Natural killer cell (primary cell): ENCODE results near the gene LPAR1. TPM values are rescaled to one million over a fixed set of nuclear protein-coding genes. Genes with fewer than 3 reads are reported as not detected.

Experiments used
- ATAC-seq, 3 donors: fragments of 150-1000 bp in 2 of 3; fragments of 200-7000 bp in 1 of 3; cut with Tn5 transposase; 1 replicate in 1 of 3; 2 replicates in 2 of 3; pipeline ENCODE4 v1.10.0; 2021; ENCODE audit warnings: mild to moderate bottlenecking in 2 of 3, moderate library complexity in 2 of 3
- DNase-seq, 2 donors: peaks; one replicate each; pipeline versions ENCODE4 v3.0.0 to v3.0.0-alpha.2; 2013 to 2021; ENCODE audit warnings: mixed read lengths in 1 of 2
- H3K27ac ChIP-seq: one replicate; pipeline ENCODE4 v1.5.1; 2013; ENCODE audit warnings: mild to moderate bottlenecking, low read length
- H3K27me3 ChIP-seq: one replicate; pipeline ENCODE4 v1.6.1; 2013; ENCODE audit warnings: low read length; ENCODE audit not compliant: control insufficient read depth, insufficient read depth
- H3K36me3 ChIP-seq: one replicate; pipeline ENCODE4 v1.6.1; 2013; ENCODE audit warnings: low read length; ENCODE audit not compliant: control insufficient read depth, insufficient read depth
- H3K4me1 ChIP-seq: one replicate; pipeline ENCODE4 v1.6.1; 2013; ENCODE audit warnings: low read length; ENCODE audit not compliant: control insufficient read depth, insufficient read depth
- H3K4me3 ChIP-seq: one replicate; pipeline ENCODE4 v1.5.1; 2013; ENCODE audit warnings: low read length
- H3K9me3 ChIP-seq: one replicate; pipeline ENCODE4 v1.6.1; 2013; ENCODE audit warnings: low read length; ENCODE audit not compliant: control insufficient read depth, insufficient read depth
- H3K27ac Mint-ChIP-seq, 2 donors: one replicate each; pipeline ENCODE4 v1.8.0; 2022; ENCODE audit warnings: mild to moderate bottlenecking in 2 of 2, mixed read lengths in 2 of 2, moderate library complexity in 1 of 2
- H3K27me3 Mint-ChIP-seq, 2 donors: one replicate each; pipeline ENCODE4 v1.8.0; 2022; ENCODE audit warnings: low read depth in 2 of 2, mixed read lengths in 2 of 2
- H3K36me3 Mint-ChIP-seq: one replicate; pipeline ENCODE4 v1.8.0; 2022; ENCODE audit warnings: mixed read lengths
- H3K4me1 Mint-ChIP-seq, 2 donors: one replicate each; pipeline ENCODE4 v1.8.0; 2022; ENCODE audit warnings: mixed read lengths in 2 of 2
- H3K4me3 Mint-ChIP-seq: one replicate; pipeline ENCODE4 v1.8.0; 2022; ENCODE audit warnings: mild to moderate bottlenecking, moderate library complexity, mixed read lengths
- H3K9me3 Mint-ChIP-seq, 2 donors: one replicate each; pipeline ENCODE4 v1.8.0; 2022; ENCODE audit warnings: mixed read lengths in 2 of 2
- CTCF ChIP-seq: fragments of 200-600 bp; IDR thresholded peaks from one replicate; pipeline ENCODE4 v1.8.0; 2022; ENCODE audit warnings: antibody characterized with exemption
- WGBS: methylation state at CpG from one replicate; pipeline ENCODE4 v1.1.7; 2013; ENCODE audit warnings: missing lambda C conversion rate; ENCODE audit not compliant: insufficient coverage; 5-methylcytosine and 5-hydroxymethylcytosine counted together
- intact Hi-C: fragments of 100-400 bp; cut with micrococcal nuclease; formaldehyde crosslinking; loops from one replicate; pipeline ENCODE4 v1.14.2; 2022
- total RNA-seq, 4 donors: library from RNA; stranded (reverse); fragments of 120-200 nt in 1 of 4; gene quantifications; one replicate each; pipeline versions ENCODE4 v1.2.3 to v1.2.4, GENCODE V29; 2013 to 2022

The LPAR1 gene
- total RNA-seq, 3 donors from 2014 or later (not counting 1 experiment from before 2014, with no cell fraction given): 0.48 to 0.50 TPM; not detected in 1

- no peaks in the 10 kb centered on the region for H3K9me3 ChIP-seq
- Mint-ChIP-seq H3K4me3 (no peak overlapping the region), H3K4me1 (peaks cover 4 to 5% of the 10 kb centered on the region in 2 donors), H3K27me3 (peaks cover 0 to 4% of the 10 kb centered on the region in 2 donors), H3K9me3 (peaks cover 2 to 7% of the 10 kb centered on the region in 2 donors), H3K27ac (no peak overlapping the region), H3K36me3 (no peaks in the 10 kb centered on the region)
- H3K4me1 ChIP-seq: peaks cover 4% of the 10 kb centered on the region
- H3K36me3 ChIP-seq: no peaks in the 10 kb centered on the region
- TF ChIP-seq CTCF: no peak
- H3K27ac ChIP-seq: no peak overlapping the region
- ATAC-seq (no peak), DNase-seq (no peak)
- intact Hi-C loops: no loop called here
- 64% methylated on average over 3 of the region's 3 CpGs for WGBS
- no peak overlapping the region for H3K4me3 ChIP-seq
- H3K27me3 ChIP-seq: no peaks in the 10 kb centered on the region
Observed at GRCh38 chr9:110880189-110880588, 158.1 kb downstream of the LPAR1 start.

GRCh38 chr9:110877374-110877773 is 160.9 kb downstream of the LPAR1 start:
- Histone ChIP-seq H3K27ac (no peak overlapping the region), H3K9me3 (no peaks in the 10 kb centered on the region), H3K36me3 (no peaks in the 10 kb centered on the region), H3K4me1 (peaks cover 5% of the 10 kb centered on the region), H3K4me3 (no peak overlapping the region), H3K27me3 (no peaks in the 10 kb centered on the region)
- DNase-seq: no peak
- Mint-ChIP-seq H3K36me3 (no peaks in the 10 kb centered on the region), H3K4me3 (no peak overlapping the region), H3K27ac (no peak overlapping the region), H3K9me3 (peaks cover 3 to 5% of the 10 kb centered on the region in 2 donors), H3K27me3 (peaks cover 0 to 4% of the 10 kb centered on the region in 2 donors), H3K4me1 (peaks cover 6 to 7% of the 10 kb centered on the region in 2 donors)
- intact Hi-C loops: no loop called here
- no peak for TF ChIP-seq CTCF
- no peak for ATAC-seq

GRCh38 chr9:110876929-110877328 is 161.3 kb downstream of the LPAR1 start:
- Histone ChIP-seq H3K9me3 (no peaks in the 10 kb centered on the region), H3K27me3 (no peaks in the 10 kb centered on the region), H3K4me1 (peaks cover 5% of the 10 kb centered on the region), H3K4me3 (no peak overlapping the region), H3K36me3 (no peaks in the 10 kb centered on the region), H3K27ac (no peak overlapping the region)
- no peaks in the 10 kb centered on the region for H3K36me3 Mint-ChIP-seq
- DNase-seq (no peak), ATAC-seq (no peak)
- intact Hi-C loops: no loop called here
- peaks cover 3 to 5% of the 10 kb centered on the region in 2 donors for H3K9me3 Mint-ChIP-seq
- peaks cover 6 to 7% of the 10 kb centered on the region in 2 donors for H3K4me1 Mint-ChIP-seq
- TF ChIP-seq CTCF: no peak
- H3K4me3 Mint-ChIP-seq: no peak overlapping the region
- no peak overlapping the region for H3K27ac Mint-ChIP-seq
- WGBS: 90% methylated on average over 3 of the region's 3 CpGs
- peaks cover 0 to 4% of the 10 kb centered on the region in 2 donors for H3K27me3 Mint-ChIP-seq

GRCh38 chr9:110874963-110875674 is 163.2 kb downstream of the LPAR1 start:
- H3K36me3 ChIP-seq: no peaks in the 10 kb centered on the region
- H3K4me1 ChIP-seq: peaks cover 5% of the 10 kb centered on the region
- ATAC-seq (peak in 2 of 3 donors; percentile 50 to 89), DNase-seq (peak in 1 of 2 donors; percentile 1)
- Mint-ChIP-seq H3K27me3 (peaks cover 0 to 4% of the 10 kb centered on the region in 2 donors), H3K27ac (no peak overlapping the region), H3K36me3 (no peaks in the 10 kb centered on the region), H3K4me3 (no peak overlapping the region), H3K9me3 (peaks cover 3% of the 10 kb centered on the region in 2 donors), H3K4me1 (peaks cover 6 to 7% of the 10 kb centered on the region in 2 donors)
- no peak overlapping the region for H3K27ac ChIP-seq
- no peaks in the 10 kb centered on the region for H3K9me3 ChIP-seq
- H3K4me3 ChIP-seq: no peak overlapping the region
- WGBS: 5% methylated on average over 12 of the region's 14 CpGs
- intact Hi-C loops: no loop called here
- TF ChIP-seq CTCF: peak; percentile 13
- H3K27me3 ChIP-seq: no peaks in the 10 kb centered on the region
